BE2C (cell line): Measurements from ENCODE around the gene CD22. TPM values are rescaled to one million over a fixed set of nuclear protein-coding genes. Genes with fewer than 3 reads are reported as not detected.
A peak's percentile ranks its signal among the peaks of the same experiment; 100 is the strongest.

ENCODE experiments used
- DNase-seq: peaks from one replicate; pipeline ENCODE4 v3.0.0-alpha.2; 2020
- H3K27me3 ChIP-seq: fragments of 250-450 bp; sonication (Bioruptor Pico); 2 replicates; pipeline ENCODE4 v1.5.1; 2020; ENCODE audit warnings: mild to moderate bottlenecking
- H3K36me3 ChIP-seq: fragments of 250-450 bp; sonication (Bioruptor Pico); 2 replicates; pipeline ENCODE4 v1.5.1; 2020; ENCODE audit warnings: mild to moderate bottlenecking
- H3K4me1 ChIP-seq: fragments of 250-450 bp; sonication (Bioruptor Pico); 2 replicates; pipeline ENCODE4 v1.5.1; 2020
- H3K4me3 ChIP-seq: 2 replicates; pipeline ENCODE4 v1.5.1; 2011; ENCODE audit warnings: low read depth, low read length
- H3K9me3 ChIP-seq: fragments of 250-450 bp; sonication (Bioruptor Pico); 2 replicates; pipeline ENCODE4 v1.5.1; 2020
- polyA plus RNA-seq: library from polyadenylated mRNA; unstranded; fragments of >200 nt; gene quantifications from one replicate; pipeline ENCODE4 v1.2.1, GENCODE V29; 2012; ENCODE audit warnings: low read depth, missing spikeins; ENCODE audit not compliant: insufficient read length, insufficient read depth
- TF ChIP-seq, protein P1 (sequence below): IDR thresholded peaks from 2 replicates; pipeline ENCODE4 v1.5.1; 2012; ENCODE audit warnings: mild to moderate bottlenecking, low read depth, low read length

Gene CD22
- polyA plus RNA-seq, result 0.88 TPM

DNA sequence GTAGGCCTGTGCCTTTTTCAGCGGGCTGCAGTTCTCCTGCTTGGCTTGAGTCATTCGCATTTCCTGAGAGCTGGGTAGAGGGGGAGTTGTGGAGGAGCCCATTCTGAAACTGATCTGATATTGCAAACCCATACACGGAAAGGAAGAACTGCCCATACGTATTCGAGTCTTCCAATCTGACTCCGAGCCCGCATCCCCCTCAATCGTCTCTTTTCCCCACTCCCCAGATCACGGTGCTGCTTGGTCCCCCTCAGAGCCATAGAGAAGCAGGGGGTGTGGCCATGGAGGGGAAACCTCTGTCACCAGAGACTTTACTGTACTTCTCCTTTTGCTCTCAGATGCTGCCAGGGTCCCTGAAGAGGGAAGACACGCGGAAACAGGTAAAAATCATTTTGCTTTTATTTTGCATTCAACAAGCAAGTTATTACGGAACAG is at the start of gene CD22:
TSS of gene CD22 (plus strand) at position 337 of the 435 bp plus-strand sequence. CDS start 2,854 bp downstream, outside the sequence.
- TF ChIP-seq, protein P1, sequence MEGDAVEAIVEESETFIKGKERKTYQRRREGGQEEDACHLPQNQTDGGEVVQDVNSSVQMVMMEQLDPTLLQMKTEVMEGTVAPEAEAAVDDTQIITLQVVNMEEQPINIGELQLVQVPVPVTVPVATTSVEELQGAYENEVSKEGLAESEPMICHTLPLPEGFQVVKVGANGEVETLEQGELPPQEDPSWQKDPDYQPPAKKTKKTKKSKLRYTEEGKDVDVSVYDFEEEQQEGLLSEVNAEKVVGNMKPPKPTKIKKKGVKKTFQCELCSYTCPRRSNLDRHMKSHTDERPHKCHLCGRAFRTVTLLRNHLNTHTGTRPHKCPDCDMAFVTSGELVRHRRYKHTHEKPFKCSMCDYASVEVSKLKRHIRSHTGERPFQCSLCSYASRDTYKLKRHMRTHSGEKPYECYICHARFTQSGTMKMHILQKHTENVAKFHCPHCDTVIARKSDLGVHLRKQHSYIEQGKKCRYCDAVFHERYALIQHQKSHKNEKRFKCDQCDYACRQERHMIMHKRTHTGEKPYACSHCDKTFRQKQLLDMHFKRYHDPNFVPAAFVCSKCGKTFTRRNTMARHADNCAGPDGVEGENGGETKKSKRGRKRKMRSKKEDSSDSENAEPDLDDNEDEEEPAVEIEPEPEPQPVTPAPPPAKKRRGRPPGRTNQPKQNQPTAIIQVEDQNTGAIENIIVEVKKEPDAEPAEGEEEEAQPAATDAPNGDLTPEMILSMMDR, result no peak
- H3K4me3 ChIP-seq, result no peak within 1 kb of the TSS
- no peaks in the 10 kb centered on the region for H3K9me3 ChIP-seq
- H3K27me3 ChIP-seq, result peaks cover 3% of the 10 kb centered on the region
- DNase-seq, result no peak
- no peaks in the 10 kb centered on the region for H3K4me1 ChIP-seq
- H3K36me3 ChIP-seq, result no peaks in the 10 kb centered on the region

DNA sequence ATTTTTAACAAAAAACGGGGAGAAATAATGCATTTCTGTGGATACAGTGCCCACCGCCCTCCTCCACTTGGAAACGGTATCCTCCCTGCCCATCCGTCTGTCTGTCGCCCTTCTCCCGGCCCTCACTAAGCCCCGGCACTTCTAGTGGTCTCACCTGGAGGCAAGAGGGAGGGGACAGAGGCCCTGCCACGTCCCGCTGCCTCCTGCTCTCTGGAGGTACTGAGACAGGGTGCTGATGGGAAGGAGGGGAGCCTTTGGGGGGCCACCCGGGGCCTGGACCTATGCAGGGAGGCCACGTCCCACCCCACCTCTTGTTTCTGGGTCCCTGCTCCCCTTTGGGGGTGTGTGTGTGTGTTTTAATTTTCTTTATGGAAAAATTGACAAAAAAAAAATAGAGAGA is 49.6 kb upstream of the CD22 start:
- Histone ChIP-seq H3K4me3 (no peak overlapping the region), H3K9me3 (no peaks in the 10 kb centered on the region), H3K4me1 (peaks cover 5% of the 10 kb centered on the region; the same call in 1 of the 2 replicates), H3K36me3 (peaks cover 17% of the 10 kb centered on the region), H3K27me3 (no peaks in the 10 kb centered on the region)
- TF ChIP-seq, protein P1, result no peak
- no peak for DNase-seq

DNA sequence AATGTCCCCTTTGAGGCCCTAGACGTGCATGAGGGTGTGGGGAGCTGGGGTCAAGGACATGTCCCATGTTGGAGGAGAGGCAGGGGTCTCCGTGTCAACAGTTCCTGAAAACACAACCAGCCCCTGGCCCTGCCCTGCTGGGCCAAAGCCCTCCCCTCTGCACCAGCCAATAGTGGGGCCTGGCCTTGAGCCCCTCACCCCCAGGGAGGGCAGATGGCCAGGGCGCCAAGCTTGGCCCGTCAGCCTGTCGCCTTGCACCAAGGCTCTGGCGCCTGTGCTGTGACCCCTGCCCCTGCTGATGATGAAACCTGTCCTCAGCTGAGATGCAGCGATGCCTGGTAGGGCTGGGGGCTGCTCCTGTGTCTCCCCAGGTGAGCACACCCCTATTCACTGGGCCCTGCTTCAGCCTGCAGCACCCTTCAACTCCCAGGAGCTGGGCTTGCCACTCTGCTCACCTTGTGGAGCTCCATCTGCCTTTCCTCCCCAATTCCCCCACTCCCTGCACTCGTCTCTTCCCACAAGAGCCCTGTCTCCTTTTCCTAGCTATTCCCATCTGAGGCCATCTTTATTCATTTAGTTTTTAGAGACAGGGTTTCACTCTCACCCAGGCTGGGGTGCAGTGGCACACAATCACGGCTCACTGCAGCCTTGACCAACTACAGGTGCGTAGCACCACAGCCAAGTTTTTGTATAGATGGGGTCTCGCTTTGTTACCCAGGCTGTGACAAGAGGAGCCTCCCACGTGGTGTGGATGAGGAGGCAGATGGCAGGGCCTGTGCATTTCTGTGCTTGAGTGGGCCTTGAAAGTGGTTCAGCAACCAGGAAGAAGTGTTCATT is 48.8 kb upstream of the CD22 start:
- Histone ChIP-seq H3K27me3 (no peaks in the 10 kb centered on the region), H3K4me3 (no peak overlapping the region), H3K36me3 (peaks cover 17% of the 10 kb centered on the region), H3K9me3 (no peaks in the 10 kb centered on the region), H3K4me1 (peaks cover 5% of the 10 kb centered on the region; the same call in 1 of the 2 replicates)
- DNase-seq, result peak; percentile 35
- TF ChIP-seq, protein P1, result no peak

DNA sequence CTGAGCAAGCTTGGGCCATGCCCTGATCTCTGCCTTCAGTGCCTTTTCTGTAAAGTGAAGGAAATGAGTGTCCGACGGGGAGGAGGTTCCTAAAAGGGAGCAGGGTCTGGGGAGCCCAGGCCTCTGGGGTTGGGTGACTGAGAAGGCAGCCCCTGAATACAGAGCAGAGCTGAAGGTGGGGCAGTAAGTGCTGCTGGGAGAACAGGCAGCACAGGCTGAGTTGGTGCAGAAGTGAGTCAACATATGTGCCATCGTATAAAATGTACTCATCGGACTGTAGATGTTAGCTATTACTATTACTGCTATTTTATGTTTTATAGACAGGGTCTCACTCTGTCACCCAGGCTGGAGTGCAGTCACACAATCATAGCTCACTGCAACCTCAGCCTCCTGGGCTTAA is 47.7 kb upstream of the CD22 start:
- TF ChIP-seq, protein P1, result no peak
- no peak for DNase-seq
- Histone ChIP-seq H3K9me3 (no peaks in the 10 kb centered on the region), H3K4me3 (no peak overlapping the region), H3K4me1 (peaks cover 5% of the 10 kb centered on the region; the same call in 1 of the 2 replicates), H3K36me3 (peaks cover 16% of the 10 kb centered on the region), H3K27me3 (no peaks in the 10 kb centered on the region)

DNA sequence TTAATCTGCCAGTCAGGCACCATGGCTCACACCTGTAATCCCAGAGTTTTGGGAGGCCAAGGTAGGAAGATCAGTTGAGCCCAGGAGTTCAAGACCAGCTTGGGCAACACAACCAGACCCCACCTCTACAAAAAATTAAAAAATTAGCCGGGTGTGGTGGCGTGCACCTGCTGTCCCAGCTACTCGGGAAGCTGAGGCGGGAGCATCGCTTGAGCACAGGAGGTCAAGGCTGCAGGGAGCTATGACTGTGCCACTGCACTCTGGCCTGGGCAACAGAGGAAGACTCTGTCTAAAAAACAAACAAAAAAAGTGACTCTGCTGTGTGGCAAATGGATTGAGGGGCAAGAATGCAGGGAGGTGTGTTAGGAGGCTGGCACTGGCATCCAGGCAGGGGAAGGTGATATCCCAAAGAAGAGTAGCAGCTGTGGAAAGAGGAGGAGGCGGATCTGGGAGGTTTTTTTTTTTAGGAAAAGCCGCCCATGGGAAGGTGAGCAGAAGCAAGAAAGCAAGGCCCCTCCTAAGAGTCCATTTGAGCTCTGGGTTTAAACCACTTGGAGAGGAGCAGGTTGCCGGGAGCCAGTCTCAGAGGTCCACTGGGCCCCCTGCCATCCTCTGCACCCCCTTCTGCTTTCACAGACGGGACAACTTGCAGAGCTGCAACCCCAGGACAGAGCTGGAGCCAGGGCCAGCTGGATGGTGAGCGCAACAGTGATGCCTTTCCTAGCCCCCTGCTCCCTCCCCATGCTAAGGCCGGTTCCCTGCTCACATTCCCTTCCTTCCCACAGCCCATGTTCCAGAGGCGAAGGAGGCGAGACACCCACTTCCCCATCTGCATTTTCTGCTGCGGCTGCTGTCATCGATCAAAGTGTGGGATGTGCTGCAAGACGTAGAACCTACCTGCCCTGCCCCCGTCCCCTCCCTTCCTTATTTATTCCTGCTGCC is 44.6 kb upstream of the CD22 start:
- no peak for DNase-seq
- Histone ChIP-seq H3K27me3 (no peaks in the 10 kb centered on the region), H3K4me3 (no peak overlapping the region), H3K36me3 (peaks cover under 1% of the 10 kb centered on the region; the same call in 1 of the 2 replicates), H3K4me1 (peaks cover 5% of the 10 kb centered on the region; the same call in 1 of the 2 replicates), H3K9me3 (no peaks in the 10 kb centered on the region)
- TF ChIP-seq, protein P1, result no peak
